ENCODE results near the gene GTF2H1.
A peak's percentile ranks its signal among the peaks of the same experiment; 100 is the strongest.
"Not testable (repeated sequence)": the region's sequence is repeated elsewhere in the genome, so short reads cannot be mapped to it uniquely, and the experiment has no call there.

The GTF2H1 gene

GRCh38 chr11:18320617-18321016 lies 1.8 kb upstream of the GTF2H1 start:
- no peak for DNase-seq

GRCh38 chr11:18321578-18321968 lies 794 bp upstream of the GTF2H1 start:
- DNase-seq, result no peak

GRCh38 chr11:18322818-18323570 lies 627 bp downstream of the GTF2H1 start:
- no peak for DNase-seq

- not testable (repeated sequence) for DNase-seq
These were observed 1.5 kb downstream of the GTF2H1 start for GRCh38 chr11:18323881-18324280.

GRCh38 chr11:18324381-18324780 lies 2.0 kb downstream of the GTF2H1 start:
- no peak for DNase-seq

- peak; percentile 49 for DNase-seq
These were observed 7.0 kb downstream of the GTF2H1 start for GRCh38 chr11:18329196-18329870.

- peak; percentile 32 for DNase-seq
These were observed 8.6 kb downstream of the GTF2H1 start for GRCh38 chr11:18330921-18331320.

GRCh38 chr11:18332302-18332701 lies 9.9 kb downstream of the GTF2H1 start:
- no peak for DNase-seq

GRCh38 chr11:18332891-18333290 lies 10.5 kb downstream of the GTF2H1 start:
- DNase-seq, result no peak

- no peak for DNase-seq
These were observed 25.2 kb downstream of the GTF2H1 start for GRCh38 chr11:18347471-18348125.

GRCh38 chr11:18352581-18352980 lies 30.2 kb downstream of the GTF2H1 start:
- no peak for DNase-seq

- DNase-seq, result no peak
These were observed 36.3 kb downstream of the GTF2H1 start for GRCh38 chr11:18358646-18359045.

GRCh38 chr11:18361154-18361553 lies 38.8 kb downstream of the GTF2H1 start:
- no peak for DNase-seq

GRCh38 chr11:18364495-18365073 lies 42.2 kb downstream of the GTF2H1 start:
- DNase-seq, result no peak

GRCh38 chr11:18365741-18366140 lies 43.4 kb downstream of the GTF2H1 start:
- DNase-seq, result no peak

GRCh38 chr11:18366286-18366685 lies 43.9 kb downstream of the GTF2H1 start:
- no peak for DNase-seq

- DNase-seq, result no peak
These were observed 45.1 kb downstream of the GTF2H1 start for GRCh38 chr11:18367431-18367830.

- no peak for DNase-seq
These were observed 45.9 kb downstream of the GTF2H1 start for GRCh38 chr11:18368221-18368620.

GRCh38 chr11:18369398-18369797 lies 47.0 kb downstream of the GTF2H1 start:
- DNase-seq, result no peak

GRCh38 chr11:18371279-18371678 lies 48.9 kb downstream of the GTF2H1 start:
- no peak for DNase-seq

GRCh38 chr11:18372201-18372600 lies 49.8 kb downstream of the GTF2H1 start:
- no peak for DNase-seq

GRCh38 chr11:18374956-18375355 lies 52.6 kb downstream of the GTF2H1 start:
- DNase-seq, result no peak

GRCh38 chr11:18375941-18376340 lies 53.6 kb downstream of the GTF2H1 start:
- no peak for DNase-seq

GRCh38 chr11:18379201-18379600 lies 56.8 kb downstream of the GTF2H1 start:
- DNase-seq, result no peak
